ENCODE data around the gene CSTF1. TPM values are rescaled to one million over a fixed set of nuclear protein-coding genes. Genes with fewer than 3 reads are reported as not detected.

The CSTF1 gene
- polyA plus RNA-seq, 1 of the 3 experiments (the other 2 are of a cell fraction): 23.4 TPM

GRCh38 chr20:56443654-56444540, 51.5 kb downstream of the CSTF1 start:
- Histone ChIP-seq H3K9me3 (no peaks in the 10 kb centered on the region), H3K4me1 (ENCODE audit: control insufficient read depth in 1 of 2, insufficient read depth in 2 of 2, low read depth in 1 of 2, low read length in 1 of 2) (peaks cover 2 to 6% of the 10 kb centered on the region in 2 experiments; a peak in 2 of 4 replicates), H3K4me3 (ENCODE audit: low read depth in 2 of 2, low read length in 1 of 2) (no peak overlapping the region), H3K9ac (no peak overlapping the region), H2AFZ (ENCODE audit: low read depth) (no peak overlapping the region), H3K79me2 (ENCODE audit: insufficient read depth) (no peaks in the 10 kb centered on the region), H3K9me2 (no peaks in the 10 kb centered on the region), H3K36me3 (replicated peaks in 1 of 2; ENCODE audit: control insufficient read depth in 1 of 2, insufficient read depth in 2 of 2, low read length in 1 of 2) (no peaks in the 10 kb centered on the region), H3K27ac (ENCODE audit: low read depth in 2 of 2, low read length in 1 of 2) (no peak overlapping the region), H4K20me1 (ENCODE audit: insufficient read depth) (no peaks in the 10 kb centered on the region), H3K27me3 (ENCODE audit: insufficient read depth) (no peaks in the 10 kb centered on the region), H3K4me2 (no peak overlapping the region), H3F3A (replicated peaks; ENCODE audit: insufficient read depth) (peaks cover 15% of the 10 kb centered on the region)
- no peak for DNase-seq
- POLR2A ChIA-PET: no interaction called here
- CTCF ChIA-PET: no interaction called here
- WGBS (ENCODE audit: low lambda C conversion rate): 83% methylated on average over 27 of the region's 27 CpGs
- TF ChIP-seq POLR2AphosphoS5 (IDR thresholded peaks at IDR 0.05; ENCODE audit: low read depth, low read length): no peak
- no peak for TF ChIP-seq SIN3A (IDR thresholded peaks at IDR 0.05; ENCODE audit: borderline replicate concordance, low read depth, low read length)
- TF ChIP-seq GATA2 (CRISPR knock-in tag; IDR thresholded peaks at IDR 0.05): no peak
- no peak for TF ChIP-seq RAD21 (IDR thresholded peaks at IDR 0.05; ENCODE audit: low read length)
- TF ChIP-seq TCF12 (IDR thresholded peaks at IDR 0.05): no peak
- no peak for TF ChIP-seq FOXM1 (IDR thresholded peaks at IDR 0.05; ENCODE audit: low read depth)
- no peak for TF ChIP-seq RXRA (IDR thresholded peaks at IDR 0.05; ENCODE audit: borderline replicate concordance, low read depth)
- no peak for TF ChIP-seq PBX3 (IDR thresholded peaks at IDR 0.05)
- TF ChIP-seq JUND (IDR thresholded peaks at IDR 0.05): no peak
- TF ChIP-seq, protein P1, sequence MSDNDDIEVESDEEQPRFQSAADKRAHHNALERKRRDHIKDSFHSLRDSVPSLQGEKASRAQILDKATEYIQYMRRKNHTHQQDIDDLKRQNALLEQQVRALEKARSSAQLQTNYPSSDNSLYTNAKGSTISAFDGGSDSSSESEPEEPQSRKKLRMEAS (IDR thresholded peaks at IDR 0.05; ENCODE audit: low read depth): no peak
- TF ChIP-seq EZH2phosphoT487 (IDR thresholded peaks at IDR 0.05; ENCODE audit: borderline replicate concordance, low read depth): no peak
- TF ChIP-seq MXI1 (IDR thresholded peaks at IDR 0.05; ENCODE audit: low read depth, low read length): no peak

- ChIA-PET CTCF (no interaction called here), POLR2A (no interaction called here)
Observed at GRCh38 chr20:56445130-56445529, 52.7 kb downstream of the CSTF1 start.

More at GRCh38 chr20:56445130-56445529, 52.7 kb downstream of the CSTF1 start:
- no peaks in the 10 kb centered on the region for H4K20me1 ChIP-seq (ENCODE audit: insufficient read depth)
- no peak overlapping the region for H3K27ac ChIP-seq (ENCODE audit: low read depth in 2 of 2, low read length in 1 of 2)
- peaks cover 0 to 5% of the 10 kb centered on the region in 2 experiments; a peak in 1 of 4 replicates for H3K4me1 ChIP-seq (ENCODE audit: control insufficient read depth in 1 of 2, insufficient read depth in 2 of 2, low read depth in 1 of 2, low read length in 1 of 2)
- H3K4me3 ChIP-seq (ENCODE audit: low read depth in 2 of 2, low read length in 1 of 2): no peak overlapping the region
- peaks cover 3% of the 10 kb centered on the region for H3F3A ChIP-seq (replicated peaks; ENCODE audit: insufficient read depth)
- no peaks in the 10 kb centered on the region for H3K36me3 ChIP-seq (replicated peaks in 1 of 2; ENCODE audit: control insufficient read depth in 1 of 2, insufficient read depth in 2 of 2, low read length in 1 of 2)
- no peaks in the 10 kb centered on the region for H3K79me2 ChIP-seq (ENCODE audit: insufficient read depth)
- no peak for DNase-seq
- H3K9me2 ChIP-seq: no peaks in the 10 kb centered on the region
- TF ChIP-seq USF1 (IDR thresholded peaks at IDR 0.05; ENCODE audit: borderline replicate concordance, low read depth) (no peak), YY1 (IDR thresholded peaks at IDR 0.05; ENCODE audit: low read depth) (no peak), NFIC (IDR thresholded peaks at IDR 0.05; ENCODE audit: borderline replicate concordance) (no peak), IRF3 (IDR thresholded peaks at IDR 0.05; ENCODE audit: low read depth, low read length) (no peak), FOXM1 (IDR thresholded peaks at IDR 0.05; ENCODE audit: low read depth) (no peak), TAF1 (IDR thresholded peaks at IDR 0.05; ENCODE audit: borderline replicate concordance, low read depth, low read length) (no peak), TEAD4 (IDR thresholded peaks at IDR 0.05; ENCODE audit: borderline replicate concordance, insufficient read depth) (no peak), POLR2AphosphoS5 (IDR thresholded peaks at IDR 0.05; ENCODE audit: low read depth, low read length) (no peak)
- WGBS (ENCODE audit: low lambda C conversion rate): 89% methylated on average over 3 of the region's 3 CpGs
- H3K27me3 ChIP-seq (ENCODE audit: insufficient read depth): no peaks in the 10 kb centered on the region
- no peaks in the 10 kb centered on the region for H3K9me3 ChIP-seq
- no peak overlapping the region for H2AFZ ChIP-seq (ENCODE audit: low read depth)
- no peak overlapping the region for H3K4me2 ChIP-seq
- no peak overlapping the region for H3K9ac ChIP-seq
